Breast epithelium (tissue), 3 donors: ENCODE measurements around the gene CEPT1.

Experiments used
- POLR2A ChIP-seq: fragments of 450-650 bp; IDR thresholded peaks from one replicate; pipeline ENCODE4 v1.6.1; 2016; ENCODE audit warnings: antibody characterized with exemption, mild to moderate bottlenecking, moderate library complexity
- TF ChIP-seq, protein P1 (sequence below), 3 donors: fragments of 450-650 bp; IDR thresholded peaks; one replicate each; pipeline ENCODE4 v1.5.1; 2016 to 2017; ENCODE audit warnings: antibody characterized with exemption in 3 of 3, mild to moderate bottlenecking in 3 of 3, moderate library complexity in 3 of 3

DNA sequence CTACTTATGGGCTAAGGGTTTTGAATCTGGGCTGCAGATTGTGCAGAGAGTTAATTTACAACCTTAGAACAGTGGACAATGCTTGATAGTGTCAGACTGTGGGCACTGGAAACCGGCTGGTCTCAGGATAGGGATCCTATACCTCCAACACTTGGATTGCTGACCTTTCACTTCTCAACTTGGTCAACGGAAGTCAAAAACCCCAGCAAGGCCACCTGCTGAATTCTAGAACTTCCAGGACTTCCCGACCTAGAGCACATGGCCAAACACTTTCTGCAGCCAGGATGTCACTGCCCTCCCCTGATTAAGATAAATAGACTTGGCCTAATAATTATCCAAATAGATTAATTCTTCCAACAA is 60.8 kb downstream of the CEPT1 start:
- TF ChIP-seq, protein P1, sequence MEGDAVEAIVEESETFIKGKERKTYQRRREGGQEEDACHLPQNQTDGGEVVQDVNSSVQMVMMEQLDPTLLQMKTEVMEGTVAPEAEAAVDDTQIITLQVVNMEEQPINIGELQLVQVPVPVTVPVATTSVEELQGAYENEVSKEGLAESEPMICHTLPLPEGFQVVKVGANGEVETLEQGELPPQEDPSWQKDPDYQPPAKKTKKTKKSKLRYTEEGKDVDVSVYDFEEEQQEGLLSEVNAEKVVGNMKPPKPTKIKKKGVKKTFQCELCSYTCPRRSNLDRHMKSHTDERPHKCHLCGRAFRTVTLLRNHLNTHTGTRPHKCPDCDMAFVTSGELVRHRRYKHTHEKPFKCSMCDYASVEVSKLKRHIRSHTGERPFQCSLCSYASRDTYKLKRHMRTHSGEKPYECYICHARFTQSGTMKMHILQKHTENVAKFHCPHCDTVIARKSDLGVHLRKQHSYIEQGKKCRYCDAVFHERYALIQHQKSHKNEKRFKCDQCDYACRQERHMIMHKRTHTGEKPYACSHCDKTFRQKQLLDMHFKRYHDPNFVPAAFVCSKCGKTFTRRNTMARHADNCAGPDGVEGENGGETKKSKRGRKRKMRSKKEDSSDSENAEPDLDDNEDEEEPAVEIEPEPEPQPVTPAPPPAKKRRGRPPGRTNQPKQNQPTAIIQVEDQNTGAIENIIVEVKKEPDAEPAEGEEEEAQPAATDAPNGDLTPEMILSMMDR (IDR thresholded peaks at IDR 0.05) = no peak
- TF ChIP-seq POLR2A = no peak
